HepG2 (cell line): Measurements from ENCODE around the gene ABCC2.

ENCODE experiments used
- FOXJ3 ChIP-seq: sonication (generic); formaldehyde crosslinking; IDR thresholded peaks from 2 replicates; pipeline ENCODE4 v1.4.0; 2020; ENCODE audit warnings: missing genetic modification reagents, mild to moderate bottlenecking, borderline replicate concordance
- FOXK2 ChIP-seq: fragments of 450-650 bp; IDR thresholded peaks from 2 replicates; pipeline ENCODE4 v1.6.1; 2016
- KDM5A ChIP-seq: fragments of 200-600 bp; sonication (generic); IDR thresholded peaks from 2 replicates; pipeline ENCODE4 v1.7.0; 2018; ENCODE audit warnings: antibody characterized with exemption, mild to moderate bottlenecking, low read length, borderline replicate concordance
- KLF13 ChIP-seq: sonication (generic); formaldehyde crosslinking; IDR thresholded peaks from 2 replicates; pipeline ENCODE4 v1.4.0; 2020; ENCODE audit warnings: mild to moderate bottlenecking, missing genetic modification reagents
- SIN3A ChIP-seq: IDR thresholded peaks from 2 replicates; pipeline ENCODE4 v1.6.1; 2011; ENCODE audit warnings: low read depth, mild to moderate bottlenecking, control low read depth, low read length, borderline replicate concordance
- ZNF562 ChIP-seq: sonication (generic); formaldehyde crosslinking; IDR thresholded peaks from 2 replicates; pipeline ENCODE4 v1.8.0; 2022; ENCODE audit warnings: missing genetic modification reagents, borderline replicate concordance
- ZNF589 ChIP-seq: sonication (generic); formaldehyde crosslinking; conservative IDR thresholded peaks from 2 replicates; pipeline ENCODE4 v1.8.0; 2022; ENCODE audit warnings: mild to moderate bottlenecking, moderate library complexity, missing genetic modification reagents
- TF ChIP-seq, protein P1 (sequence below): sonication (generic); formaldehyde crosslinking; conservative IDR thresholded peaks from 2 replicates; pipeline ENCODE4 v1.8.0; 2022; ENCODE audit warnings: missing genetic modification reagents
- TF ChIP-seq, protein P2 (sequence below): sonication (generic); formaldehyde crosslinking; IDR thresholded peaks from 2 replicates; pipeline ENCODE4 v1.5.0; 2020; ENCODE audit warnings: mild to moderate bottlenecking, missing genetic modification reagents, moderate library complexity
- TF ChIP-seq, protein P3 (sequence below): sonication (generic); formaldehyde crosslinking; IDR thresholded peaks from 2 replicates; pipeline ENCODE4 v1.9.0; 2021; ENCODE audit warnings: missing genetic modification reagents, borderline replicate concordance

DNA sequence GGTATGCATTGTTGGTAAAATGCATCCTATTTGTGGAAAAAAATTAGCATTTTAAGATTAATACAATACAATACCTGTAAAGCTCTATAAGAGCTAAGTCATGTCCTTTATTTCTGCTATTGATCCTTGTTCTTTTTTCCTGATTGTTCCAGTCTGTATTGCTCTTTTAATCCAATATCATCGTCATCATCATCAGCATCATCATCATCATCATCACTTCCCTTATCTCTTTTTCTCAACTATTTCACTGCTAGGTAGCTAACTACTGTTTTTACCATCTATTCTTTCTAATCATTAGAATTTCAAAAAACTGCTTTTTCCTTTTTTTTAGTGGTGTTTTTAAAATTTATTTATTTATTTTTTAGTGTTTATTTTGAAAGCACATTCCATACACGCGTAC, 71.2 kb downstream of the ABCC2 start:
- TF ChIP-seq KLF13 (CRISPR knock-in tag): no peak
- TF ChIP-seq, protein P1, sequence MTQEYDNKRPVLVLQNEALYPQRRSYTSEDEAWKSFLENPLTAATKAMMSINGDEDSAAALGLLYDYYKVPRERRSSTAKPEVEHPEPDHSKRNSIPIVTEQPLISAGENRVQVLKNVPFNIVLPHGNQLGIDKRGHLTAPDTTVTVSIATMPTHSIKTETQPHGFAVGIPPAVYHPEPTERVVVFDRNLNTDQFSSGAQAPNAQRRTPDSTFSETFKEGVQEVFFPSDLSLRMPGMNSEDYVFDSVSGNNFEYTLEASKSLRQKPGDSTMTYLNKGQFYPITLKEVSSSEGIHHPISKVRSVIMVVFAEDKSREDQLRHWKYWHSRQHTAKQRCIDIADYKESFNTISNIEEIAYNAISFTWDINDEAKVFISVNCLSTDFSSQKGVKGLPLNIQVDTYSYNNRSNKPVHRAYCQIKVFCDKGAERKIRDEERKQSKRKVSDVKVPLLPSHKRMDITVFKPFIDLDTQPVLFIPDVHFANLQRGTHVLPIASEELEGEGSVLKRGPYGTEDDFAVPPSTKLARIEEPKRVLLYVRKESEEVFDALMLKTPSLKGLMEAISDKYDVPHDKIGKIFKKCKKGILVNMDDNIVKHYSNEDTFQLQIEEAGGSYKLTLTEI (CRISPR knock-in tag): no peak
- no peak for TF ChIP-seq SIN3A
- TF ChIP-seq FOXJ3: no peak
- TF ChIP-seq ZNF562: no peak
- no peak for TF ChIP-seq ZNF589 (CRISPR knock-in tag)
- TF ChIP-seq KDM5A: no peak
- TF ChIP-seq, protein P2, sequence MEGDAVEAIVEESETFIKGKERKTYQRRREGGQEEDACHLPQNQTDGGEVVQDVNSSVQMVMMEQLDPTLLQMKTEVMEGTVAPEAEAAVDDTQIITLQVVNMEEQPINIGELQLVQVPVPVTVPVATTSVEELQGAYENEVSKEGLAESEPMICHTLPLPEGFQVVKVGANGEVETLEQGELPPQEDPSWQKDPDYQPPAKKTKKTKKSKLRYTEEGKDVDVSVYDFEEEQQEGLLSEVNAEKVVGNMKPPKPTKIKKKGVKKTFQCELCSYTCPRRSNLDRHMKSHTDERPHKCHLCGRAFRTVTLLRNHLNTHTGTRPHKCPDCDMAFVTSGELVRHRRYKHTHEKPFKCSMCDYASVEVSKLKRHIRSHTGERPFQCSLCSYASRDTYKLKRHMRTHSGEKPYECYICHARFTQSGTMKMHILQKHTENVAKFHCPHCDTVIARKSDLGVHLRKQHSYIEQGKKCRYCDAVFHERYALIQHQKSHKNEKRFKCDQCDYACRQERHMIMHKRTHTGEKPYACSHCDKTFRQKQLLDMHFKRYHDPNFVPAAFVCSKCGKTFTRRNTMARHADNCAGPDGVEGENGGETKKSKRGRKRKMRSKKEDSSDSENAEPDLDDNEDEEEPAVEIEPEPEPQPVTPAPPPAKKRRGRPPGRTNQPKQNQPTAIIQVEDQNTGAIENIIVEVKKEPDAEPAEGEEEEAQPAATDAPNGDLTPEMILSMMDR (CRISPR knock-in tag): no peak
- no peak for TF ChIP-seq FOXK2
- TF ChIP-seq, protein P3, sequence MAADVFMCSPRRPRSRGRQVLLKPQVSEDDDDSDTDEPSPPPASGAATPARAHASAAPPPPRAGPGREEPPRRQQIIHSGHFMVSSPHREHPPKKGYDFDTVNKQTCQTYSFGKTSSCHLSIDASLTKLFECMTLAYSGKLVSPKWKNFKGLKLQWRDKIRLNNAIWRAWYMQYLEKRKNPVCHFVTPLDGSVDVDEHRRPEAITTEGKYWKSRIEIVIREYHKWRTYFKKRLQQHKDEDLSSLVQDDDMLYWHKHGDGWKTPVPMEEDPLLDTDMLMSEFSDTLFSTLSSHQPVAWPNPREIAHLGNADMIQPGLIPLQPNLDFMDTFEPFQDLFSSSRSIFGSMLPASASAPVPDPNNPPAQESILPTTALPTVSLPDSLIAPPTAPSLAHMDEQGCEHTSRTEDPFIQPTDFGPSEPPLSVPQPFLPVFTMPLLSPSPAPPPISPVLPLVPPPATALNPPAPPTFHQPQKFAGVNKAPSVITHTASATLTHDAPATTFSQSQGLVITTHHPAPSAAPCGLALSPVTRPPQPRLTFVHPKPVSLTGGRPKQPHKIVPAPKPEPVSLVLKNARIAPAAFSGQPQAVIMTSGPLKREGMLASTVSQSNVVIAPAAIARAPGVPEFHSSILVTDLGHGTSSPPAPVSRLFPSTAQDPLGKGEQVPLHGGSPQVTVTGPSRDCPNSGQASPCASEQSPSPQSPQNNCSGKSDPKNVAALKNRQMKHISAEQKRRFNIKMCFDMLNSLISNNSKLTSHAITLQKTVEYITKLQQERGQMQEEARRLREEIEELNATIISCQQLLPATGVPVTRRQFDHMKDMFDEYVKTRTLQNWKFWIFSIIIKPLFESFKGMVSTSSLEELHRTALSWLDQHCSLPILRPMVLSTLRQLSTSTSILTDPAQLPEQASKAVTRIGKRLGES (CRISPR knock-in tag): no peak
